Measurements from ENCODE around the gene SSBP2.
"Not testable (repeated sequence)": the region's sequence is repeated elsewhere in the genome, so short reads cannot be mapped to it uniquely, and the experiment has no call there.

SSBP2 gene

DNA sequence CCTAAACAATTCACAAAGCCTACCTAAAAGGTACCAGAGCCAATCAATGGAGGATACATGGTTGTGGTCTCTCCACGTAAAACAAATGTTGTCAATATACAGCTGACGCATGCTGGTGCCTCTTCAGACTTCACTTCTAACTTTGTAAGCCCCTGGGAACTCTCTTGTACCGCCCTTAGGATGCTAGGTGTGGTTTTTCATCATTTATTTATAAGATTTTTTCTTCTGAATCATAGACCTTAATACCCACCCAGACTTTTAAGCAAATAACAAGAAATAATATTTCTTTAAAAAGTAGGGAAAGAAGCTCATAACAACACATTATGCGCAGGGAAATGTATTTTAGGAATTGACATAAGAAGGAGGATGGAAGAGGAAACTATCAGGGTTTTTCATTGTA is 33.0 kb downstream of the SSBP2 start:
- H3K36me3 ChIP-seq (ENCODE audit: insufficient read depth, low read length), result no peaks in the 10 kb centered on the region
- peaks cover 30% of the 10 kb centered on the region for H3K4me1 ChIP-seq (ENCODE audit: control insufficient read depth, insufficient read depth, low read length, unreplicated experiment)
- no peak overlapping the region for H2AFZ ChIP-seq (ENCODE audit: low read length, unreplicated experiment)
- no peak overlapping the region for H3K27ac ChIP-seq (ENCODE audit: low read depth, low read length)
- H3K27me3 ChIP-seq (ENCODE audit: insufficient read depth, low read length), result no peaks in the 10 kb centered on the region
- H3K4me3 ChIP-seq (ENCODE audit: low read depth, low read length), result no peak overlapping the region
- H3K79me2 ChIP-seq (ENCODE audit: control insufficient read depth, insufficient read depth, low read length, unreplicated experiment), result peaks cover 14% of the 10 kb centered on the region

- Histone ChIP-seq H3K36me3 (ENCODE audit: insufficient read depth, low read length) (no peaks in the 10 kb centered on the region), H3K27ac (ENCODE audit: low read depth, low read length) (no peak overlapping the region), H2AFZ (ENCODE audit: low read length, unreplicated experiment) (no peak overlapping the region), H3K4me1 (ENCODE audit: control insufficient read depth, insufficient read depth, low read length, unreplicated experiment) (peaks cover 30% of the 10 kb centered on the region), H3K4me3 (ENCODE audit: low read depth, low read length) (no peak overlapping the region), H3K79me2 (ENCODE audit: control insufficient read depth, insufficient read depth, low read length, unreplicated experiment) (peaks cover 14% of the 10 kb centered on the region), H3K27me3 (ENCODE audit: insufficient read depth, low read length) (no peaks in the 10 kb centered on the region)
Measured at GRCh38 chr5:81717226-81717625, 33.7 kb downstream of the SSBP2 start.

- H3K4me3 ChIP-seq (ENCODE audit: low read depth, low read length); H3K27me3 ChIP-seq (ENCODE audit: insufficient read depth, low read length); H3K79me2 ChIP-seq (ENCODE audit: control insufficient read depth, insufficient read depth, low read length, unreplicated experiment); H3K36me3 ChIP-seq (ENCODE audit: insufficient read depth, low read length); H3K27ac ChIP-seq (ENCODE audit: low read depth, low read length); H2AFZ ChIP-seq (ENCODE audit: low read length, unreplicated experiment): not testable (repeated sequence)
- H3K4me1 ChIP-seq (ENCODE audit: control insufficient read depth, insufficient read depth, low read length, unreplicated experiment), result peaks cover 11% of the 10 kb centered on the region
Measured at GRCh38 chr5:81714076-81714475, 36.8 kb downstream of the SSBP2 start.

- H3K79me2 ChIP-seq (ENCODE audit: control insufficient read depth, insufficient read depth, low read length, unreplicated experiment), result peaks cover 3% of the 10 kb centered on the region
- H3K27me3 ChIP-seq (ENCODE audit: insufficient read depth, low read length), result no peaks in the 10 kb centered on the region
- H3K36me3 ChIP-seq (ENCODE audit: insufficient read depth, low read length), result no peaks in the 10 kb centered on the region
- H3K27ac ChIP-seq (ENCODE audit: low read depth, low read length), result no peak overlapping the region
- H3K4me3 ChIP-seq (ENCODE audit: low read depth, low read length), result no peak overlapping the region
- no peaks in the 10 kb centered on the region for H3K4me1 ChIP-seq (ENCODE audit: control insufficient read depth, insufficient read depth, low read length, unreplicated experiment)
- no peak overlapping the region for H2AFZ ChIP-seq (ENCODE audit: low read length, unreplicated experiment)
Measured at GRCh38 chr5:81708889-81709288, 42.0 kb downstream of the SSBP2 start.

GRCh38 chr5:81703840-81704239 is 47.1 kb downstream of the SSBP2 start:
- no peak overlapping the region for H3K27ac ChIP-seq (ENCODE audit: low read depth, low read length)
- no peak overlapping the region for H2AFZ ChIP-seq (ENCODE audit: low read length, unreplicated experiment)
- H3K4me3 ChIP-seq (ENCODE audit: low read depth, low read length), result no peak overlapping the region
- no peaks in the 10 kb centered on the region for H3K27me3 ChIP-seq (ENCODE audit: insufficient read depth, low read length)
- H3K4me1 ChIP-seq (ENCODE audit: control insufficient read depth, insufficient read depth, low read length, unreplicated experiment), result no peaks in the 10 kb centered on the region
- peaks cover 6% of the 10 kb centered on the region; the same call in 1 of the 2 replicates for H3K36me3 ChIP-seq (ENCODE audit: insufficient read depth, low read length)
- H3K79me2 ChIP-seq (ENCODE audit: control insufficient read depth, insufficient read depth, low read length, unreplicated experiment), result peaks cover 3% of the 10 kb centered on the region

DNA sequence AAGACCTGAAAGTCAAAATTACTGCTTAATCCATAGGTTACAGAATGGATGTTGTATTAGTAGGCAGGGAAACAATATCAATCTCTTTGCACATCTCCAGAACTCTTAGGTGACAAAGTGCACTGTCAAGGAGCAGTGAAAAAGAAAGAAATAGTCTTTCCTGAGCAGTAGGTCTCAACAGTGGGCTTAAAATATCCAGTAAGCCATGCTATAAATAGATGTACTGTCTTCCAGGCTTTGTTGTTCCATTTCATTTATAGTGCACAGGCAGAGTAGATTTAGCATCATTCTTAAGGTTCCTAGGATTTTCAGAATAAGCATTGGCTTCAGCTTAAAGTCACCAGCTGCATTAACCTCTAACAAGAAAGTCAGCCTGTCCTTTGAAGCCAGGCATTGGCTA is 50.7 kb downstream of the SSBP2 start:
- H3K27ac ChIP-seq (ENCODE audit: low read depth, low read length), result no peak overlapping the region
- H3K36me3 ChIP-seq (ENCODE audit: insufficient read depth, low read length), result peaks cover 6% of the 10 kb centered on the region; the same call in 1 of the 2 replicates
- no peaks in the 10 kb centered on the region for H3K27me3 ChIP-seq (ENCODE audit: insufficient read depth, low read length)
- H3K4me1 ChIP-seq (ENCODE audit: control insufficient read depth, insufficient read depth, low read length, unreplicated experiment), result no peaks in the 10 kb centered on the region
- H2AFZ ChIP-seq (ENCODE audit: low read length, unreplicated experiment), result no peak overlapping the region
- no peak overlapping the region for H3K4me3 ChIP-seq (ENCODE audit: low read depth, low read length)
- no peaks in the 10 kb centered on the region for H3K79me2 ChIP-seq (ENCODE audit: control insufficient read depth, insufficient read depth, low read length, unreplicated experiment)

GRCh38 chr5:81698813-81699212 is 52.1 kb downstream of the SSBP2 start:
- Histone ChIP-seq H3K27ac (ENCODE audit: low read depth, low read length) (no peak overlapping the region), H3K27me3 (ENCODE audit: insufficient read depth, low read length) (no peaks in the 10 kb centered on the region), H3K4me1 (ENCODE audit: control insufficient read depth, insufficient read depth, low read length, unreplicated experiment) (no peaks in the 10 kb centered on the region), H3K4me3 (ENCODE audit: low read depth, low read length) (no peak overlapping the region), H3K79me2 (ENCODE audit: control insufficient read depth, insufficient read depth, low read length, unreplicated experiment) (no peaks in the 10 kb centered on the region), H3K36me3 (ENCODE audit: insufficient read depth, low read length) (peaks cover 6% of the 10 kb centered on the region; the same call in 1 of the 2 replicates), H2AFZ (ENCODE audit: low read length, unreplicated experiment) (no peak overlapping the region)

- Histone ChIP-seq H3K36me3 (ENCODE audit: insufficient read depth, low read length) (peaks cover 6% of the 10 kb centered on the region; the same call in 1 of the 2 replicates), H2AFZ (ENCODE audit: low read length, unreplicated experiment) (no peak overlapping the region), H3K79me2 (ENCODE audit: control insufficient read depth, insufficient read depth, low read length, unreplicated experiment) (no peaks in the 10 kb centered on the region), H3K27ac (ENCODE audit: low read depth, low read length) (no peak overlapping the region), H3K4me3 (ENCODE audit: low read depth, low read length) (no peak overlapping the region), H3K27me3 (ENCODE audit: insufficient read depth, low read length) (no peaks in the 10 kb centered on the region), H3K4me1 (ENCODE audit: control insufficient read depth, insufficient read depth, low read length, unreplicated experiment) (no peaks in the 10 kb centered on the region)
Measured at GRCh38 chr5:81696418-81697397, 54.2 kb downstream of the SSBP2 start.

DNA sequence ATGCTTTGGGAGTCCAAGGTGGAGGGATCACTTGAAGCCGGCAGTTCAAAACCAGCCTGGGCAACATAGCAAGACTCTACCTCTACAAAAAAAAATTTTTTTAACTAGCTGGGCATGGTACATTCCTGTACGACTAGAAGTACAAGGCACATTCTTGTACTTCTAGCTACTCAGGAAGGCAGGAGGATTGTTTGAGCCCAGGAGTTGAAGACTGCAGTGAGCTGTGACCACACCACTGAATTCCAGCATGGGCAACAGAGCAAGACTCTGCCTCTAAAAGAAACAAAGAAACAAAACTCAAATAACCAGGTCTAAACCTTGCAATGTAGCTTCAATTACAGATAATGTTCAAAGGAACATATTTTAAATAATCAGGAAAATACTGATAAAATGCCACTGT is 56.2 kb downstream of the SSBP2 start:
- H3K27ac ChIP-seq (ENCODE audit: low read depth, low read length), result no peak overlapping the region
- H3K36me3 ChIP-seq (ENCODE audit: insufficient read depth, low read length), result peaks cover under 1% of the 10 kb centered on the region; the same call in 1 of the 2 replicates
- H3K4me3 ChIP-seq (ENCODE audit: low read depth, low read length), result no peak overlapping the region
- no peaks in the 10 kb centered on the region for H3K27me3 ChIP-seq (ENCODE audit: insufficient read depth, low read length)
- no peak overlapping the region for H2AFZ ChIP-seq (ENCODE audit: low read length, unreplicated experiment)
- H3K4me1 ChIP-seq (ENCODE audit: control insufficient read depth, insufficient read depth, low read length, unreplicated experiment), result no peaks in the 10 kb centered on the region
- no peaks in the 10 kb centered on the region for H3K79me2 ChIP-seq (ENCODE audit: control insufficient read depth, insufficient read depth, low read length, unreplicated experiment)

DNA sequence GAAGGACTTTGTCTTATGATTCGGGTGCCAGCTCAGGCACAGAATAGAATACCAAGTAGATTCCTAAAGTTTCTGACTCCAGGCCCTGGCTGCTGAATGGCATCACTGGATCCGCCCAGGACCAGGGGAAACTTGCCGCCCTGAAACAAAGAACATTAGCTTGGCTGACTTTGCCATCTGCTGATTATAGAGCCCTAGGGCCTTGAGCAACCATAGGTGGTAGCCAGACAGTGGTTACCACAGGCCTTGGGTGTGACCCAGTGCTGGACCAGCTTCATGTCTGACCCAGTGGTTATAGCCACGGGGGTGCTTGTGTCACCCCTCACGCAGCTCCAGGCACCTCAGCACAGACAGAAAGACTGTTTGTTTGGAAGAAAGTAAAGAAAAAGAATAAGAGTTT is 62.7 kb downstream of the SSBP2 start:
- no peaks in the 10 kb centered on the region for H3K27me3 ChIP-seq (ENCODE audit: insufficient read depth, low read length)
- no peak overlapping the region for H3K27ac ChIP-seq (ENCODE audit: low read depth, low read length)
- H2AFZ ChIP-seq (ENCODE audit: low read length, unreplicated experiment), result no peak overlapping the region
- H3K4me1 ChIP-seq (ENCODE audit: control insufficient read depth, insufficient read depth, low read length, unreplicated experiment), result no peaks in the 10 kb centered on the region
- peaks cover 3% of the 10 kb centered on the region; the same call in 1 of the 2 replicates for H3K36me3 ChIP-seq (ENCODE audit: insufficient read depth, low read length)
- no peak overlapping the region for H3K4me3 ChIP-seq (ENCODE audit: low read depth, low read length)
- no peaks in the 10 kb centered on the region for H3K79me2 ChIP-seq (ENCODE audit: control insufficient read depth, insufficient read depth, low read length, unreplicated experiment)

GRCh38 chr5:81687292-81687691 is 63.6 kb downstream of the SSBP2 start:
- H3K36me3 ChIP-seq (ENCODE audit: insufficient read depth, low read length), result peaks cover 3% of the 10 kb centered on the region; the same call in 1 of the 2 replicates
- H3K79me2 ChIP-seq (ENCODE audit: control insufficient read depth, insufficient read depth, low read length, unreplicated experiment), result no peaks in the 10 kb centered on the region
- no peak overlapping the region for H3K27ac ChIP-seq (ENCODE audit: low read depth, low read length)
- H3K4me1 ChIP-seq (ENCODE audit: control insufficient read depth, insufficient read depth, low read length, unreplicated experiment), result no peaks in the 10 kb centered on the region
- H2AFZ ChIP-seq (ENCODE audit: low read length, unreplicated experiment), result no peak overlapping the region
- H3K27me3 ChIP-seq (ENCODE audit: insufficient read depth, low read length), result no peaks in the 10 kb centered on the region
- no peak overlapping the region for H3K4me3 ChIP-seq (ENCODE audit: low read depth, low read length)
